GM18507 (cell line): ENCODE measurements around the gene CCDC144A.
"Not testable (repeated sequence)": the region's sequence is repeated elsewhere in the genome, so short reads cannot be mapped to it uniquely, and the experiment has no call there.

Experiments used
- DNase-seq: peaks from one replicate; pipeline ENCODE4 v3.0.0; 2011; ENCODE audit warnings: low read depth; ENCODE audit not compliant: insufficient read length; ENCODE audit errors: extremely low spot score
- FAIRE-seq: peaks from 2 replicates; lab custom pipeline; 2011; peaks lifted over from hg19 to GRCh38; lab: Jason Lieb, UNC

Gene CCDC144A

GRCh38 chr17:16817201-16817600 is 127.2 kb downstream of the CCDC144A start:
- DNase-seq, result no peak
- no peak for FAIRE-seq

- not testable (repeated sequence) for FAIRE-seq, DNase-seq
Measured at GRCh38 chr17:16817940-16818339, 127.9 kb downstream of the CCDC144A start.

- DNase-seq (no peak), FAIRE-seq (no peak)
Measured at GRCh38 chr17:16818340-16818739, 128.3 kb downstream of the CCDC144A start.

DNA sequence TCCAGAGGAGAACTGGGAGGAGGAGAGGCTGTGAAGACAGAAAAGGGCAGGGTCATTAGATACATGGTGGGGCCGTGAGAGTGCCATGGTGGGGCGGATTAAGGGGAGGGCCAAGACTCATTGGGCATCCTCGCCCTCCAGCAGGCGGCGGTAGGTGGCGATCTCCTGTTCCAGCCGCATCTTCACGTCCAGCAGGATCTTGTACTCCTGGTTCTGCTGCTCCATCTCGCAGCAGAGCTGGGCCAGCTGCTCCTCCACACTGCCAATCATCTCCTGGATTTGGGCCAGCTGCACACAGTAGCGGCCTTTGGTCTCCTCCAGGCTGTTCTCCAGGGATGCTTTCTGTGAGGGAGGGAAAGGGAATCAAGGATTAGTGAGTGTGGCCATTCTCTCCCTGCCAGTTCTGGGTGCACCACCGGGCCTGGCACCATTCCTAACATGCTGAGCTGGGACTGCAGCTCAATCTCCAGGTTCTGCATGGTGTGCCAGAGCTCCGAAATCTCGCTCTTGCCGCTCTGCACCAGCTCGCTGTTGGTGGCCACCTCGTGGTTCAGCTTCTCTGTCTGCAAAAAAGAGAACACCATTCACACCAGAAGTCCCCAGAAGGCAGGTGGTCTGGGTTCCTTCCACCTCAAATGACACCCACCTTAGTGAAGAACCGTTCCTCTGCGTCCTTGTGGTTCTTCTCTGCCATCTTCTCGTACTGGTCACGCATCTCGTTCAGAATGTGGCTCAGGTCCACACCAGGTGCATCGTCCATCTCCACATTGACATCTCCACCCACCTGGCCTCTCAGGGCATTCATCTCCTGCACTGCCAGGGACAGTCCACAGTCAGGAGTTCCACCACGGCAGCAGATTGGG is 129.0 kb downstream of the CCDC144A start:
- DNase-seq, result no peak
- no peak for FAIRE-seq

DNA sequence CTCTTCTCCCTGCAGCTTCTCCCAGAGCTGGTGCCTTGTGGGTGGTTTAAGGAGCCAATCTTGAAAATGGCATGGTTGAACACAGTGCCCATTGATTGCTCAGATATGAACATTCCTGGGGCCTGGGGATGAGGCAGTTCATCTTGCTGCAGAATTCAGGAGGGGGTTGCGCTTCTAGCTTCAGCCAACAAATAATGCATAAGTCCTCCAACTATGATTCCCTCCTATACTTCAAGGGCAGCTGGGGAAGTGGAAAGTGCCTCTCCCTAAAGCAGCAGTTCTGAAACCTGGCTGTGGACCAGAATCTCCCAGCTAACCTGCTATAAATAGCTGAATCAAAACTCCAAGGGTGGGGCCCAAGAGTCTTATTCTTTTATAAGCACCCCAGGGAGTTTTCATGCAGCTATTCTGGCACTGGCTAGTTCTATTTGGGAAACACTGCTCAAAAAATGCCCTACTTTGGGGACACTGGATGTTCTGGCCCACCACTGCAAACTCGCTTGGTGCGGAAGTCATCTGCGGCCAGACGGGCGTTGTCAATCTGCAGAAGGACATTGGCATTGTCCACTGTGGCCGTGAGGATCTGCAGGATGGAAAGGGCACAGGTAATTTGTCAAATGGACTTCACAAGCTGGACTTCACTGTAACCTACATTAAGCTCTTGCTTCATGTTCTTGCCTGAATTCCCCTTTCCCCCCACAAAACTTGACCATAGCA is 130.3 kb downstream of the CCDC144A start:
- no peak for FAIRE-seq

GRCh38 chr17:16820979-16821543 is 131.0 kb downstream of the CCDC144A start:
- FAIRE-seq (no peak), DNase-seq (no peak)

More for the DNA sequence above, 130.3 kb downstream of the CCDC144A start:
- no peak for DNase-seq

DNA sequence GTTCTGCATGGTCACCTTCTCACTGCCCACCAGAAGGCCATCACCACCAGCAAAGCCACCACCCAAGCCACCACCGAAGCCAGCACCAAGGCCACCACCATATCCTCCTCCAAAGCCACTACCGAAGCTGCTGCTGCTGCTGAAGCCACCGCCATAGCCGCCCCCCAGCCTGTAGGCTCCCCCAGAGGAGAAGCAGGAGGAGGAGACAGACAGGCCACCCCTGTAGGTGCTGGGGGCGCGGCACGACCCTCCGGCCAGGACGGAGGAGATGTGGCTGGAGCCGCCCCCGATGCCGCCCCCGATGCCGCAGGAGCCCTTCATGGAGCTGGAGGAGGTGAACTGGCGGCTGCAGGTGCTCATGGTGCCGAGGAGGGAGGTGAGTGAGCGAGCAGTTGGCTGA is 132.1 kb downstream of the CCDC144A start:
- DNase-seq, FAIRE-seq: not testable (repeated sequence)

- not testable (repeated sequence) for FAIRE-seq, DNase-seq
Measured at GRCh38 chr17:16823768-16824406, 133.8 kb downstream of the CCDC144A start.
